ENCODE measurements around the gene AIPL1.

GRCh38 chr17:6482105-6482455 is 47.2 kb upstream of the AIPL1 start:
- TF ChIP-seq YY1 (IDR thresholded peaks at IDR 0.05; ENCODE audit: insufficient read depth, insufficient read length) (no peak), ZNF274 (IDR thresholded peaks at IDR 0.05; ENCODE audit: low read depth, low read length) (no peak)
